Stimulated activated CD8-positive, alpha-beta memory T cell treated with anti-CD3 and anti-CD28 coated beads, Interleukin-12 subunit alpha, Interleukin-12 subunit beta, amount 100 ng/mL, for 24 hours (primary cell): ENCODE data around the gene TERT.

ENCODE experiments used
- DNase-seq: peaks from one replicate; pipeline ENCODE4 v3.0.0-alpha.2; 2020; ENCODE audit errors: extremely low read depth

The TERT gene

GRCh38 chr5:1259806-1260480 is 34.9 kb downstream of the TERT start:
- DNase-seq, result no peak

DNA sequence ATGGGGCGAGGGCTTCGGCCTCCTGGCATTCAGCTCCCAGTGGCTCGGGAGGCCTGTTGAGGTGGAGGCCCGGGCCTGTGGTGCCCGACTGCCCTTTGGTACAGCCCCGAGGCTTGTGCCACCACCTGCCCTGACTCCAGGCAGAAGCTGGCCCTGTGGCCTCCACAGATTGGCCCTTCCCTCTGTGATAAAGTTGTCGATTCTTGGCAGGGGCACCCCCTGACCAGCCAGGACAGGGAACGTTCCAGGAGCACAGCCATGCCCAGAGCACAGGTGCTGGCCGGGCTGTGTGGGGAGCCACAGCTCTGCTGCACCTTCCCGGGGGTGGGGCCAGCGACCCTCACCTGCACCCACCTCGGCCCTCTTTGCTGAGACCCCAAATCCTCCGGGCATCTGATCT is 37.0 kb downstream of the TERT start:
- no peak for DNase-seq

GRCh38 chr5:1257363-1257762 is 37.5 kb downstream of the TERT start:
- no peak for DNase-seq

GRCh38 chr5:1256776-1257175 is 38.1 kb downstream of the TERT start:
- DNase-seq, result no peak

- no peak for DNase-seq
These were observed 39.7 kb downstream of the TERT start for GRCh38 chr5:1255081-1255561.

GRCh38 chr5:1254196-1254595 is 40.7 kb downstream of the TERT start:
- DNase-seq, result no peak

DNA sequence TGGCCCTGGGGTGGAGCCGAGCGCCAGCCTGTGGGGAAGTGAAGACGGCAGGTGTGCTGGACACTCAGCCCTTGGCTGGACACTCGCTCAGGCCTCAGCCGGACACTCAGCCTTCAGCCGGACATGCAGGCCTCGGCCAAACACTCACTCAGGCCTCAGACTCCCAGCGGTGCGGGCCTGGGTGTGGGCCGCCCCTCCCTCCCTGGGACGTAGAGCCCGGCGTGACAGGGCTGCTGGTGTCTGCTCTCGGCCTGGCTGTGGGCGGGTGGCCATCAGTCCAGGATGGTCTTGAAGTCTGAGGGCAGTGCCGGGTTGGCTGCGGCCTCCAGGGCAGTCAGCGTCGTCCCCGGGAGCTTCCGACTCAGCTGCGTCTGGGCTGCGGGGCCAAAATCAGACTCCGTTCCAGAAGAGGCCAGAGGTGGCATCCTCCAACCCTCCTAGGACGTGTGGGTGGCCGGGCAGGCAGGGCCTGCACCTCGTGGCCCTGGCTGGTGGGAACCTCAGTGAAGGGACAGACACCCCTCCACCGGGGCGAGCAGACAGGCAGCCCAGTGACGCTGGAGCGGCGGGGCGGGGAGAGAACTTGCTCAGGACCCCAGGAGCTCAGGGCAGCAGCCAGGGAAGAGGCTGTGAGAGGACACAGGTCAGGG is 41.3 kb downstream of the TERT start:
- no peak for DNase-seq

GRCh38 chr5:1252681-1253080 is 42.2 kb downstream of the TERT start:
- DNase-seq, result no peak

GRCh38 chr5:1251678-1252580 is 42.9 kb downstream of the TERT start:
- DNase-seq, result no peak

- DNase-seq, result no peak
These were observed 45.2 kb downstream of the TERT start for GRCh38 chr5:1249366-1250280.

DNA sequence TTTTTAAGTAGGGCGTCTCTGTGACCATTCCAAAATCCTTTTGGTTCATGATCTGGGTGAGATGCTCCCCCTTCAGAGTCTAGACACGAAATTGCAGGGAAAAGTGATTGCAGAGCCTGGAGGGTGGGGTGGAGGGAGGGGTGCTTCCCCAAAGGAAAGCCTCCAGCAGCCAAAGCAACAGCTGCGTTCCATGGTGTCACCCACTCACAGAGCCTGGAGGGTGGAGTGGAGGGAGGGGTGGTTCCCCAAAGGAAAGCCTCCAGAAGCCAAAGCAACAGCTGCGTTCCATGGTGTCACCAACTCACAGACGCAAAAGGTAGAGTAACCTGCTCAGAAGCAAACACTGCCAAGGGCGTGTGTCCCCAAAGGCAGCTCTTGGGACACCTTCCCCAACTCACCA is 47.1 kb downstream of the TERT start:
- DNase-seq, result no peak

DNA sequence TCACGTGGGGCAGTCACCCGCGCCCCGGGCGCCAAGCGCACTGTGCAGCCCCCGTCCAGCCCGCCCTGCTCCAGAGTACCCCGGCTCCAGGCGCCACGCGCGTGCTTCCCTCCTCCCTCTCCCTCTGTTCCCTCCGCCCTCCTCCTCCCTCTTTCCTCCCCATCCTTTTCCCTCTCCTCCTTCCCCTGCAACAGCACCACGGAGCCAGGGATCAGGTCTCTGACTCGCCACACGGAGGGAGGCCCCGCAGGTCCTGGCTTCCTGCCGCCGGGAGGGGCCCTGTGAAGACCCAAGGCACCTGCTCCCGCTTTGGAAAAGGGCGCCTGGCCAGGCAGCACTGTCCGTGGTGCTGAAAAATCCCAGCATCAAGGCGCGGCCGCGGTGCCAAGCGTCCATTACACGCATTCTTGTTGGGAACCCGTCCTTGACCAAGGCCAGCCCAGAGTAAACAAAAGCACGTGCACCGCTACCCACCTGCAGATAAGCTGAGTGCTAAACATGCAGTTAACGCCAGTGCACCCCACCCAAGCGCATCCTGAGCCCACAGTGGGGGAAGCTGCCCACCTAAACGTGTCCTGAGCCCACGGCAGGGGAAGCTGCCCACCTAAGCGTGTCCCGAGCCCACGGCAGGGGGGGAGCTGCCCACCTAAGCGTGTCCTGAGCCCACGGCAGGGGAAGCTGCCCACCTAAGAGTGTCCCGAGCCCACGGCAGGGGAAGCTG is 48.0 kb downstream of the TERT start:
- DNase-seq, result no peak

DNA sequence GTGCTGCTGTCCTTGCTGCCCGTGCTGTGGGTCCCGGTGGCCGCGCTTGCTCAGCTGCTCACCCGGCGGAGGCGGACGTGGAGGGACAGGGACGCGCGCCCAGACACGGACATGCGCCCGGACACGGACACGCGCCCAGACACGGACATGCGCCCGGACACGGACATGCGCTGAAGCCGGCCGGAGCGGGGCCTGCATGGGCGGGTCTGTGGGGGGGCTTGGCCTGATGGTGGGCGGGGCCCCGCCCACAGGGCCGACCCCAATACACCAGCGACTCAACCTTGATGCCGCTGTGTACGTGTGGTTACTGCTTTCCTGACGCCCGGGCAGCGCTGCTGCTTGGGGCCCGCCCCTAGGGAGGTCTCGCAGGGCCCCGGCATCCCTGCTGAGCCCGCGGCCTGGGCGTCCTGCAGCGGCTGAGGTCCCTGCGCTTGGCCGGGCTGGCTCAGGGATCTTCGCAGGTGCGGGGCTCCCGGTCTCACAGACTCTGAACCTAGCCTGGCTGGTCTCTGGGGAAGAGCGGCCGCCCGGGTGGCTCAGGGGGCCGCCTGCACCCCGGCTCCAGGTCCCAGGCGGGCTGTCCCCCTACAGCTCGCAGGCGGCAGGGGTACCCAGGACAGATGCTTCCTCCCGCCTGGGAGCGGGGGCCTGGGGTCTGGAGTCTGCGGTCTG is 48.8 kb downstream of the TERT start:
- DNase-seq, result no peak

- no peak for DNase-seq
These were observed 49.9 kb downstream of the TERT start for GRCh38 chr5:1244976-1245375.

DNA sequence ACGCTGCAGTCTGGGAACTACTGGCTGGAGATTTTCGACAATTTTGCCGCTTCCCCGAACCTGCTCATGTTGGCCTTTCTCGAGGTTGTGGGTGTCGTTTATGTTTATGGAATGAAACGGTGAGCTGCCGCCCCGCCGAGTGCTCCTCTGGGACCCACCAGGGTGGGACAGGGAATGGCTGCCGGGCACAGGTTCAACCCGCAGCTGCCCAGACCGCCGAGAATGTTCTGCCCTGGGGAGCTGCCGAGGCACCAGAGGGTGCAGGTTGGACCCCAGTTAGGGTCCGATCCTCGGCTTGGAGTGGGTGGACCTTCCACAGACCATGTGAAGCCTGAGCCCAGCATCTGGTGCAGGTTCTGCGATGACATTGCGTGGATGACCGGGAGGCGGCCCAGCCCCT is 50.6 kb downstream of the TERT start:
- DNase-seq, result no peak

DNA sequence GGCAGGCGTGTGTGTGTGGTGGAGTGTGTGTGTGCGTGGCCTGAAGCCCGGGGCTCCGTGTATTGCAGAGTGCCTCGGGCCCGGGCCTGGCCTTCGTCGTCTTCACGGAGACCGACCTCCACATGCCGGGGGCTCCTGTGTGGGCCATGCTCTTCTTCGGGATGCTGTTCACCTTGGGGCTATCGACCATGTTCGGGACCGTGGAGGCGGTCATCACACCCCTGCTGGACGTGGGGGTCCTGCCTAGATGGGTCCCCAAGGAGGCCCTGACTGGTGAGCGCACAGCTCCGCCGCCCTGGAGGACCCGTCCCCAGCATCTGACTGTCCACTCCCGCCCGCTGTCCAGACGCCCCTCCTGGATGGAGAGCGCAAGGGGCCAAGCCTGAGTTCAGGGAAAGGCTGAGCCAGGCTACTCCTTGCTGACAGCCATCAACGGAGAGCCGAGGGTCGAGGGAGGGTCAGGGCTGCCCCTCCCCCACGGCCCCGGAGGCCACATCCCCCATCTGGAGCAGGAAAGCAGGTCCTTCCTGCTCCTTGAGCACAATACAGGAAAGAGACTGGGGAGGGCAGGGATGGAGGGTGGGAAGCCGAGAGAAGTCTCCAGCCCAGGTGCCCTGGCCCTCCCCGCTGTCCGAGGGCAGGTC is 51.3 kb downstream of the TERT start:
- no peak for DNase-seq

DNA sequence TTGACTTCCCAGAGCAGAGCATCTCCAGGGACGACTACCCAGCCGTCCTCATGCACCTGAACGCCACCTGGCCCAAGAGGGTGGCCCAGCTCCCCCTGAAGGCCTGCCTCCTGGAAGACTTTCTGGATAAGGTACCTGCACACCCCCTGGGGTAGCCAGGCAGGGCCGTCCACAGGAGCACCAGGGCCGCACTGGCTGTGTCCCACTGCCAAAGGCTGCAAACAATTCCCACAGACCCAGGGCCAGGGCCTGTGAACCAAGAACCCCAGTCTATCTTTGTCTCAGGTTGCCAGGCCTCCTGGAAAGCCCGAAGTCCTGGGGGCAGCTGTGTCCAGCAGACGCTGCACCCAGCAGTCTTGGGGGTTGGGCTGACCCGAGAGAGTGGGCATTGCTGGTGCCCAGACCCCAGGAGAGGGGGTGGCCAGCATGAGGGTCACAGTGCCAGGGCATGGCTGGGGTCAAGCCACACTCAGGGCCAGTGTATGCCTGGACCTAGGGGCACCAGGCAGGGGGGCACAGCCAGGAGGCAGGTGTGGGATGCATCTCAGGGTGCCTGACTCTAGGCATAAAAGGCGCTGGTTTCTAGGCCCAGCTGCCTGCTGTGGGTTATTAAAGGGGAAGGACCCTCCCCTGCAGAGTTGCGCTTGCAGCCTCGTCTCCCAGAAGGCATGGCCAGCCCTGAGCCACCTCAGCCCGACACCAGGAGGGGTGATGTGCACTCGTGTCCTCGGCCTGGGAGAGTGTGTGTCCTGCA is 52.0 kb downstream of the TERT start:
- DNase-seq, result no peak

DNA sequence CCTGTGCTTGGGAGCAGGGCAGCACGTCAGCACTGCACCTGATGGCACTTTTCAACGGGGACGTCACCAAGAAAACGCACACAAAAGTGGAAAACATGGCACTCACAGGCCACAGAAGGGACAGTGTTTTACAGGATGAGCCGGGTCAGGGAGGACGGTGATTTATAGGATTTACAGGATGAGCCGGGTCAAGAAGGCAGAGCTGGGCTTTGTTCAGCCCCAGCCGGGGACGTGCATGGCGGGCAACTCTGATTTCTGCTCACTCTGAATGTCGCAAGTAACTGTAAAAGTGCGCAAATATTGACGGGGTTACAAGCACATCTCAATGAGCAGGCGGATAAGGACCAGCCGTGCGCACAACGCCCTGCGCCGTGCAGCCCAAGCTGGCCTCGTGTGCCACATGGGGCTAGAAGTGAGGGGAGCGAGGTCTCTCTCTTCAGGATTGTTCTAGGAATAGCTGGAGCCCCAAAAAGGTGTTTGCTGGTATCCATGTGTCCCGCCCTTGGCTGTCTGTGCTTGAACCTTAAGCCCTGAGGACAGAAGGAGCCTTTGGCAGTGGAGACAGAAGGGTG is 53.3 kb downstream of the TERT start:
- DNase-seq, result no peak
